ENCODE data around the gene CRADD.

GRCh38 chr12:93896427-93896826 lies 219.3 kb downstream of the CRADD start:
- TF ChIP-seq CTCF (IDR thresholded peaks at IDR 0.05) (peak; percentile 36), EZH2 (IDR thresholded peaks at IDR 0.05) (no peak)
